PC-3 (cell line): ENCODE measurements around the gene FPR2. TPM values are rescaled to one million over a fixed set of nuclear protein-coding genes. Genes with fewer than 3 reads are reported as not detected.

Experiments
- ATAC-seq: fragments of 200-7000 bp; cut with Tn5 transposase; 2 replicates; pipeline ENCODE4 v1.9.1; 2020; ENCODE audit warnings: mild to moderate bottlenecking, moderate library complexity
- BruUV-seq: library from RNA; stranded (reverse); fragments of 400-500 nt; replicated peaks from 2 replicates; lab custom pipeline; 2021; lab: Mats Ljungman, UMichigan
- CTCF ChIA-PET: fragments of 300-600 bp; sonication (Branson Sonifier 250); formaldehyde crosslinking; loops from one replicate; lab custom pipeline; 2022; ENCODE audit warnings: antibody characterized with exemption; lab: Charles Lee
- POLR2A ChIA-PET: fragments of 300-600 bp; sonication (Branson Sonifier 250); formaldehyde crosslinking; loops from one replicate; lab custom pipeline; 2022; ENCODE audit warnings: antibody characterized with exemption; ENCODE audit not compliant: unreplicated experiment; lab: Charles Lee
- DNase-seq: peaks from one replicate; pipeline ENCODE4 v3.0.0-alpha.2; 2015
- H2AFZ ChIP-seq: fragments of 300-600 bp; sonication (generic); 2 replicates; pipeline ENCODE4 v1.6.0; 2016; ENCODE audit warnings: antibody characterized with exemption, low read length
- H3F3A ChIP-seq: fragments of 300-600 bp; sonication (generic); one replicate; pipeline ENCODE4 v1.6.0; 2017; ENCODE audit warnings: antibody characterized with exemption, low read length, control low read depth, mild to moderate bottlenecking; ENCODE audit not compliant: unreplicated experiment
- H3K27ac ChIP-seq: fragments of 300-600 bp; sonication (generic); 2 replicates; pipeline ENCODE4 v1.5.1; 2016; ENCODE audit warnings: mild to moderate bottlenecking, low read length
- H3K27me3 ChIP-seq: fragments of 300-600 bp; sonication (generic); 2 replicates; pipeline ENCODE4 v1.6.1; 2016; ENCODE audit warnings: low read length, mixed read lengths
- H3K36me3 ChIP-seq: fragments of 300-600 bp; sonication (generic); 2 replicates; pipeline ENCODE4 v1.6.1; 2016; ENCODE audit warnings: low read depth, mixed run types, low read length, mixed read lengths
- H3K4me1 ChIP-seq: fragments of 300-600 bp; sonication (generic); 2 replicates; pipeline ENCODE4 v1.5.1; 2016; ENCODE audit warnings: low read length; ENCODE audit not compliant: insufficient read depth
- H3K4me2 ChIP-seq: fragments of 300-600 bp; sonication (generic); 2 replicates; pipeline ENCODE4 v1.6.0; 2016; ENCODE audit warnings: low read length
- H3K4me3 ChIP-seq: fragments of 300-600 bp; sonication (generic); 2 replicates; pipeline ENCODE4 v1.5.1; 2016; ENCODE audit warnings: mild to moderate bottlenecking, low read length, mixed read lengths
- H3K79me2 ChIP-seq: fragments of 300-600 bp; sonication (generic); 2 replicates; pipeline ENCODE4 v1.6.1; 2017; ENCODE audit warnings: low read length, mixed read lengths
- H3K9ac ChIP-seq: fragments of 300-600 bp; sonication (generic); 2 replicates; pipeline ENCODE4 v1.6.0; 2016; ENCODE audit warnings: mild to moderate bottlenecking, low read length
- H3K9me2 ChIP-seq: fragments of 300-600 bp; sonication (generic); replicated peaks from 2 replicates; pipeline ENCODE4 v1.6.1; 2016; ENCODE audit warnings: mixed run types, low read length, mixed read lengths
- H3K9me3 ChIP-seq: fragments of 300-600 bp; sonication (generic); 2 replicates; pipeline ENCODE4 v1.6.1; 2016; ENCODE audit warnings: low read length, mixed read lengths
- H4K20me1 ChIP-seq: fragments of 300-600 bp; sonication (generic); 2 replicates; pipeline ENCODE4 v1.6.1; 2016; ENCODE audit warnings: low read length, mixed read lengths
- EZH2 ChIP-seq: fragments of 300-600 bp; sonication (generic); IDR thresholded peaks from one replicate; pipeline ENCODE4 v1.6.1; 2017; ENCODE audit warnings: antibody characterized with exemption, mild to moderate bottlenecking, low read length; ENCODE audit not compliant: unreplicated experiment
- EZH2phosphoT487 ChIP-seq: fragments of 300-600 bp; sonication (generic); IDR thresholded peaks from 2 replicates; pipeline ENCODE4 v1.6.1; 2018; ENCODE audit warnings: mild to moderate bottlenecking, antibody characterized with exemption, low read length, borderline replicate concordance
- intact Hi-C: fragments of 100-400 bp; cut with micrococcal nuclease; formaldehyde crosslinking; loops from 2 replicates; pipeline ENCODE4 v1.9.0; 2023
- total RNA-seq: library from RNA; depleted of rRNA; stranded (reverse); fragments of >200 nt; gene quantifications from 2 replicates; pipeline ENCODE4 v1.2.3, GENCODE V29; 2014
- TF ChIP-seq, protein P1 (sequence below): fragments of 300-600 bp; sonication (generic); conservative IDR thresholded peaks from 2 replicates; pipeline ENCODE4 v1.5.1; 2017; ENCODE audit warnings: antibody characterized with exemption, low read depth, mild to moderate bottlenecking, low read length

FPR2 gene
- total RNA-seq, 1 experiment from 2014 or later: not detected

DNA sequence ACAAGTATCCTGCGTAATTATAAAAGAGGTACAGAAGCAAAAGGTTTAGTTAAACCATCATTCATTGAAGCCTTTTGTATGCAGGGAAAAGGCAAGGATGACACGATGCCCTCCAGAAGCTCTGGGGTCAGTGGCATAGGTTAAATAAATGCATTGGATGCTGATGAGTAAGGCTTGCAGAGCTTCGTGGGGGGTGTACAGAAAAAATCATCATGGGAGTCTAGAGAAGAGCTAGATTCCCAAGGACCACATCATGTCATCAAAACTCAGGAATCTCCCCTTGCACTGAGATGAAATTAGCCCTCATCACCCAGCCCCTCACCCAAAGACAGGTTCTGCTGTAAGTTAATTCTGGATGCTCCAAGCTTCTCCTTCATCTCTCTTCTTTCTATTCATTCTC is 17.6 kb upstream of the FPR2 start:
- H3K9me2 ChIP-seq: no peaks in the 10 kb centered on the region
- H2AFZ ChIP-seq: no peak overlapping the region
- H3K27me3 ChIP-seq: peaks cover 11% of the 10 kb centered on the region; the same call in 1 of the 2 replicates
- no peak for TF ChIP-seq EZH2phosphoT487
- TF ChIP-seq, protein P1, sequence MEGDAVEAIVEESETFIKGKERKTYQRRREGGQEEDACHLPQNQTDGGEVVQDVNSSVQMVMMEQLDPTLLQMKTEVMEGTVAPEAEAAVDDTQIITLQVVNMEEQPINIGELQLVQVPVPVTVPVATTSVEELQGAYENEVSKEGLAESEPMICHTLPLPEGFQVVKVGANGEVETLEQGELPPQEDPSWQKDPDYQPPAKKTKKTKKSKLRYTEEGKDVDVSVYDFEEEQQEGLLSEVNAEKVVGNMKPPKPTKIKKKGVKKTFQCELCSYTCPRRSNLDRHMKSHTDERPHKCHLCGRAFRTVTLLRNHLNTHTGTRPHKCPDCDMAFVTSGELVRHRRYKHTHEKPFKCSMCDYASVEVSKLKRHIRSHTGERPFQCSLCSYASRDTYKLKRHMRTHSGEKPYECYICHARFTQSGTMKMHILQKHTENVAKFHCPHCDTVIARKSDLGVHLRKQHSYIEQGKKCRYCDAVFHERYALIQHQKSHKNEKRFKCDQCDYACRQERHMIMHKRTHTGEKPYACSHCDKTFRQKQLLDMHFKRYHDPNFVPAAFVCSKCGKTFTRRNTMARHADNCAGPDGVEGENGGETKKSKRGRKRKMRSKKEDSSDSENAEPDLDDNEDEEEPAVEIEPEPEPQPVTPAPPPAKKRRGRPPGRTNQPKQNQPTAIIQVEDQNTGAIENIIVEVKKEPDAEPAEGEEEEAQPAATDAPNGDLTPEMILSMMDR: no peak
- no peak for TF ChIP-seq EZH2
- ChIA-PET CTCF (no interaction called here), POLR2A (no interaction called here)
- intact Hi-C loops: no loop called here
- H3K79me2 ChIP-seq: no peaks in the 10 kb centered on the region
- H3F3A ChIP-seq: no peaks in the 10 kb centered on the region
- no peaks in the 10 kb centered on the region for H3K36me3 ChIP-seq
- no TSS peak for BruUV-seq
- H3K9ac ChIP-seq: no peak overlapping the region
- no peaks in the 10 kb centered on the region for H3K9me3 ChIP-seq
- no peaks in the 10 kb centered on the region for H4K20me1 ChIP-seq
- H3K27ac ChIP-seq: no peak overlapping the region
- DNase-seq (no peak), ATAC-seq (no peak)
- H3K4me1 ChIP-seq: no peaks in the 10 kb centered on the region
- H3K4me2 ChIP-seq: no peak overlapping the region
- H3K4me3 ChIP-seq: no peak overlapping the region

DNA sequence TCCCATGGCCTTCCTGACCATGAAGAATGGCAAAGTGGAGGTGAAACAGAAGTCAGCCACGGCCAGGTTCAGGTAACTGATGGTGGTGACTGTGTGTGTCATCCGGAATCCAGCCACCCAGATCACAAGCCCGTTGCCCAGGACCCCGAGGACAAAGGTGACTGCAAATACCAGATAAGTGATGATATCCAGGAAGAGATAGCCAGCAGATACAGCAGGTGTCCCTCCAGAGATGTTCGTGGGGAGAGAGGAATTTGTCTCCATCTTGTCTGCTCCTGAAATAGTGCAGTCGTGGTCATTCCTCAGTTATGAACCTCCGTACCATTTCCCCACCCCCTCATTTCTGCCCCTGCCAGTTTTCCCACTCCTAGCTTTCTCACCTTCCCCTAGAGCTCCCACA is 14.2 kb upstream of the FPR2 start:
- Histone ChIP-seq H3K4me1 (no peaks in the 10 kb centered on the region), H3K27ac (no peak overlapping the region), H2AFZ (no peak overlapping the region), H4K20me1 (no peaks in the 10 kb centered on the region), H3K4me2 (no peak overlapping the region), H3K9me2 (no peaks in the 10 kb centered on the region), H3F3A (no peaks in the 10 kb centered on the region), H3K9ac (no peak overlapping the region), H3K27me3 (peaks cover 12% of the 10 kb centered on the region; the same call in 1 of the 2 replicates), H3K9me3 (no peaks in the 10 kb centered on the region), H3K36me3 (no peaks in the 10 kb centered on the region), H3K4me3 (no peak overlapping the region), H3K79me2 (no peaks in the 10 kb centered on the region)
- ATAC-seq (no peak), DNase-seq (no peak)
- POLR2A ChIA-PET: no interaction called here
- intact Hi-C loops: no loop called here
- CTCF ChIA-PET: no interaction called here
- TF ChIP-seq, protein P1: no peak
- no peak for TF ChIP-seq EZH2
- TF ChIP-seq EZH2phosphoT487: no peak
- no TSS peak for BruUV-seq

DNA sequence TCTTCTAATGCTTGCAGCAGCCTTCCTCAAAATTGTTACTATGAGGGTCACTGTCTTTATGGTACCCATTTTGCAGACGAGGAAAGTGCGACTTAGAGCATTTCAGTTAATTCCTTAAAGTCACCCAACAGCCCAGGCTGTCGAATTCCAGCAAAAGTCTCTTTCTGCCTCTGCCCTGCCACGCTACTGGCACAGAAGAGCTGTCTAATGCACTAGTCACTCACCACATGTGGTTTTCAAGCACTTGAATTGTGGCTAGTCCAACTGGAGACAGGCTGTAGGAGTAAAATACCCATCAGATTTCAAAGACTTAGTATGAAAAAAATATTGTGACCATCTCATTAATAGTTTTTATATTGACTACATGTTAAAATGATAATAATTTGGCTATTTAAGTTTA is 11.0 kb upstream of the FPR2 start:
- H3K9me3 ChIP-seq: no peaks in the 10 kb centered on the region
- no TSS peak for BruUV-seq
- H3K9me2 ChIP-seq: no peaks in the 10 kb centered on the region
- H4K20me1 ChIP-seq: no peaks in the 10 kb centered on the region
- ChIA-PET POLR2A (no interaction called here), CTCF (no interaction called here)
- peak; percentile 52 for DNase-seq
- H3F3A ChIP-seq: no peaks in the 10 kb centered on the region
- H2AFZ ChIP-seq: no peak overlapping the region
- no peak overlapping the region for H3K4me2 ChIP-seq
- no peaks in the 10 kb centered on the region for H3K79me2 ChIP-seq
- H3K4me3 ChIP-seq: no peak overlapping the region
- no peak for ATAC-seq
- H3K4me1 ChIP-seq: no peaks in the 10 kb centered on the region
- no peaks in the 10 kb centered on the region for H3K36me3 ChIP-seq
- TF ChIP-seq EZH2phosphoT487: no peak
- no peak for TF ChIP-seq EZH2
- TF ChIP-seq, protein P1: no peak
- H3K27me3 ChIP-seq: peaks cover 8% of the 10 kb centered on the region; the same call in 1 of the 2 replicates
- intact Hi-C loops: no loop called here
- no peak overlapping the region for H3K27ac ChIP-seq
- H3K9ac ChIP-seq: no peak overlapping the region
